ENCODE measurements around the gene HIP1. TPM values are rescaled to one million over a fixed set of nuclear protein-coding genes. Genes with fewer than 3 reads are reported as not detected.

The HIP1 gene
- total and polyA plus RNA-seq, 9 of the 15 experiments (the other 6 are each of a cell fraction or from before 2014, with no cell fraction given): 2.4 to 13.7 (median 9.5) TPM

- TF ChIP-seq REST (IDR thresholded peaks at IDR 0.05; ENCODE audit: borderline replicate concordance) (no peak), REST (CRISPR knock-in tag; IDR thresholded peaks at IDR 0.05; ENCODE audit: low read depth) (no peak; the same call in 1 of the 2 replicates), CREB1 (IDR thresholded peaks at IDR 0.05) (peak; percentile 73; the same call in 1 of the 2 replicates), CREB1 (CRISPR knock-in tag; IDR thresholded peaks at IDR 0.05) (peak; percentile 79), ZNF778 (CRISPR knock-in tag; IDR thresholded peaks at IDR 0.05) (no peak), HOXB6 (CRISPR knock-in tag; IDR thresholded peaks at IDR 0.05; ENCODE audit: borderline replicate concordance) (no peak), CHD7 (IDR thresholded peaks at IDR 0.05; ENCODE audit: low read depth, low read length) (no peak), CCNT2 (IDR thresholded peaks at IDR 0.05; ENCODE audit: borderline replicate concordance, extremely low read depth, insufficient read length, low read depth, low read length) (no peak)
Observed at GRCh38 chr7:75624134-75624832, 114.5 kb downstream of the HIP1 start (continued).
